ENCODE data around the gene CD86.

DNA sequence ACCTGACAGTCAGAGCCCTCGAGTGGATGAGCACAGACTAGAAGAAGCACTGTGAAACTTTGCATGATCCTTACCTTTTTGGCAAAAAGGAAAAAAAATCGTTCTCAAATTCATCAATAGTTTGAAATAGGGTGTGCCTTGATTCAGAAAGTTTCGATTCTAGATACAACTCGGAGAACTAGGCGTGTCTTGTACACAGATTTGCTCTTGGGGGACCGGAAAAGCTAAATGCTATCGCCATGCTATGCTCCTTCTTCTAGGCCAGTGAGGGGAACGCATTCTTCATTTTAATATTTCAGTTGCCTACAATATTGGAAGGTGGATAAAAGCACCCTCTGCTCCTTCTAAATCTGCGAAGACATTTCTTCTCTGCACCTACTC, 25.0 kb downstream of the CD86 start:
- TF ChIP-seq, protein P1, sequence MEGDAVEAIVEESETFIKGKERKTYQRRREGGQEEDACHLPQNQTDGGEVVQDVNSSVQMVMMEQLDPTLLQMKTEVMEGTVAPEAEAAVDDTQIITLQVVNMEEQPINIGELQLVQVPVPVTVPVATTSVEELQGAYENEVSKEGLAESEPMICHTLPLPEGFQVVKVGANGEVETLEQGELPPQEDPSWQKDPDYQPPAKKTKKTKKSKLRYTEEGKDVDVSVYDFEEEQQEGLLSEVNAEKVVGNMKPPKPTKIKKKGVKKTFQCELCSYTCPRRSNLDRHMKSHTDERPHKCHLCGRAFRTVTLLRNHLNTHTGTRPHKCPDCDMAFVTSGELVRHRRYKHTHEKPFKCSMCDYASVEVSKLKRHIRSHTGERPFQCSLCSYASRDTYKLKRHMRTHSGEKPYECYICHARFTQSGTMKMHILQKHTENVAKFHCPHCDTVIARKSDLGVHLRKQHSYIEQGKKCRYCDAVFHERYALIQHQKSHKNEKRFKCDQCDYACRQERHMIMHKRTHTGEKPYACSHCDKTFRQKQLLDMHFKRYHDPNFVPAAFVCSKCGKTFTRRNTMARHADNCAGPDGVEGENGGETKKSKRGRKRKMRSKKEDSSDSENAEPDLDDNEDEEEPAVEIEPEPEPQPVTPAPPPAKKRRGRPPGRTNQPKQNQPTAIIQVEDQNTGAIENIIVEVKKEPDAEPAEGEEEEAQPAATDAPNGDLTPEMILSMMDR (IDR thresholded peaks at IDR 0.05), result no peak
- no peak for TF ChIP-seq POLR2AphosphoS5 (IDR thresholded peaks at IDR 0.05; ENCODE audit: low read depth, low read length)
- TF ChIP-seq SIN3A (IDR thresholded peaks at IDR 0.05; ENCODE audit: borderline replicate concordance, insufficient read depth, low read depth, low read length), result no peak
- no peak for TF ChIP-seq REST (IDR thresholded peaks at IDR 0.05; ENCODE audit: insufficient read depth in 1 of 2, low read depth in 2 of 2, low read length in 1 of 2)
- TF ChIP-seq TCF7L2 (IDR thresholded peaks at IDR 0.05; ENCODE audit: low read depth, low read length), result no peak
